ENCODE results near the gene PAX1. TPM values are rescaled to one million over a fixed set of nuclear protein-coding genes. Genes with fewer than 3 reads are reported as not detected.

Gene PAX1
- total RNA-seq, result not detected

DNA sequence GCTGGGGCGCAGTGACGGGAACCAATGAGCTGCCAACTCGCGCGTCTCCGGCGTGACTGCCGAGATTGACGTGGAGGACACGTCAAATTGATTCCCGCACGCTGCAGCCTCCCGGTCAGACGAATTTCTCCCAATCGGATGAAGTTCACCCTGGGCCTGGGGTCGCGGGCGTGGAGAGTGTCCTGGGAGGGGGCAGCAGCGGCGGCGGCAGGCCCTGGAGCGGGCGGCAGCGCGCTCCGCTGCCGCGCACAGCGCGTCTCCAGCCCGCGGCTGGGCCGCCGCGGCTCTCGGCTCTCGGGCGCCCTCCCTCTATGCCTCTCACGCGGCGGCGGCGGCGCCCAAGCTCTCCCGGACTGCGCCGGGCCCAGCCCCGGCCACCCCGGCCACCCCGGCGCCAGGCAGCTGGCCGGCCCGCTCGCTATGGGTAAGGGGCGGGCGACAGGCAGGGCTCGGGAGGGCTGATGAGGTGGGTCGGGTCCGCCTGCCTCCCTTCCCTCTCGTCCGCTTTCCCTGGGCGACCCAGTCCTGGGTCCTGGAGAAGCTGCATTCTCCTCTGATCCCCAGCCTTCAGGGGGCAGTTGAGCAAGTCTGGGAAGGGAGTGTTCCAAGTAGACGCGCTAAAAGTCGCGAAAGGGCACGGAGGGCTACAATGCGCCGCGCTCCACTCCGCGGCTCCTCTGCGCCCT is at the start of gene PAX1:
Gene PAX1 (plus strand): TSS at position 90 of the 686 bp plus-strand sequence. CDS start 49 bp downstream, at position 139.
- no peak for ATAC-seq (ENCODE audit: low FRiP score)
- DNase-seq (ENCODE audit: low spot score), result no peak
- TF ChIP-seq, protein P1, sequence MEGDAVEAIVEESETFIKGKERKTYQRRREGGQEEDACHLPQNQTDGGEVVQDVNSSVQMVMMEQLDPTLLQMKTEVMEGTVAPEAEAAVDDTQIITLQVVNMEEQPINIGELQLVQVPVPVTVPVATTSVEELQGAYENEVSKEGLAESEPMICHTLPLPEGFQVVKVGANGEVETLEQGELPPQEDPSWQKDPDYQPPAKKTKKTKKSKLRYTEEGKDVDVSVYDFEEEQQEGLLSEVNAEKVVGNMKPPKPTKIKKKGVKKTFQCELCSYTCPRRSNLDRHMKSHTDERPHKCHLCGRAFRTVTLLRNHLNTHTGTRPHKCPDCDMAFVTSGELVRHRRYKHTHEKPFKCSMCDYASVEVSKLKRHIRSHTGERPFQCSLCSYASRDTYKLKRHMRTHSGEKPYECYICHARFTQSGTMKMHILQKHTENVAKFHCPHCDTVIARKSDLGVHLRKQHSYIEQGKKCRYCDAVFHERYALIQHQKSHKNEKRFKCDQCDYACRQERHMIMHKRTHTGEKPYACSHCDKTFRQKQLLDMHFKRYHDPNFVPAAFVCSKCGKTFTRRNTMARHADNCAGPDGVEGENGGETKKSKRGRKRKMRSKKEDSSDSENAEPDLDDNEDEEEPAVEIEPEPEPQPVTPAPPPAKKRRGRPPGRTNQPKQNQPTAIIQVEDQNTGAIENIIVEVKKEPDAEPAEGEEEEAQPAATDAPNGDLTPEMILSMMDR (IDR thresholded peaks at IDR 0.05), result no peak

DNA sequence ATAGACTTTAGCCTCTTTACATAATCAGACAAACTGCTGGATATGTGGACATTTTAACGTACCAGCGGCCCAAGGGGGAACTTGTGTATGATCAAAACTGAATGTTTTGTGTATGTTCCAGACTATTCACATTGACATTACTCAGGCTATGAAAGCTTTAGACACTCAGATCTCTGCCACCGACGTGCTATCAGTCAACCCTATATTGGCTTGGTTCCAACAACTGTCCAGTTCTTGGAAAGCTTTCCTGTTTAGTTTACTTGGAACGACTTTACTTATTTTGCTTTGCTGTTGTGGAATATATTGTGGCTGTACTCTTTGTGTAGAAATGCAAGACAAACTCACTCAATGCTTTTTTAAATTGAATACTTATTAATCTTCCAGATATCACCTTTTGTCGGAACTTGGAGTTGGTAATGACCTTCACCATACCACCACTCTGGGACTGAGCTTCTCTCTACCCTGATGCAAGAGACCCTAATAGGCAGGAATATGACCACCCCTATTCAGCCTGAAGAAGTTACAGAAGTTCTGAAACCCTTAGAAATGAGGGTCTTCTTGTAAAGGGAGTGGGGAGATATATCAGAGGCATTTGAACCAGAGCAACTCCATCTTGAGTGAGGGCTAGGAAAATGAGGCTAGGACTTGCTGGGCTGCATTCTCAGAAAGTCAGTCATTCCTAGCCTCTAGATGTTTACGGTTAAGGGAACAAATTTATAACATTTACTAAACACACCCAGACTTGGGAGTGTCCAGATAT is 49.0 kb upstream of the PAX1 start:
- TF ChIP-seq, protein P1 (IDR thresholded peaks at IDR 0.05), result no peak
- DNase-seq (ENCODE audit: low spot score) (no peak), ATAC-seq (ENCODE audit: low FRiP score) (no peak)

DNA sequence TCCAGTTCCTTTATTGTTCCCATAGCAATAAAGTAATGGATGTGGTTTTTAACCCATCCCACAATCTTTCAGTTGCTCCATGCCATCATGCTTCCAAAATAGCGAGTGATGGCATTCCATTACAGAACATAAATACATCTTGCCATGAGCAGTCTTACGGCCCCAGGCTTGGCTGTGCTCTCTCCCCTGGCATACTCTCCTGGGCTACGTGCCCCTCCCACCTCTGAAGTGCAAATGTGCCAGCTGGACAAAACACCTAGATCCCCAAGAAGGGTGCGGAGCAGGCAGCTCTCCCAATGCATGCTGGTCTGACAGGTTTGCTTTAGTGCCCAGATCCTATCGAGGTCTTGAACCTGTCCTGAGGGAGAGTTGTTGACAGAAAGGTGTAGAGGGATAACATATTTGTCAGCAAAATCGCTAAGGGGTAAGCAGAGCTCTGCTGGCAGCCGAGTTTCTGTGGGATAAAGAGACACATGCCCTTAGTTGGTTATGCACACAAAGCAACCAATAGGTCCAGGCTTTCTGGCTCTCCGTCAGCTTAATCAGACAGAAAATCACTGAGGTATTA is 43.9 kb upstream of the PAX1 start:
- no peak for DNase-seq (ENCODE audit: low spot score)
- no peak for ATAC-seq (ENCODE audit: low FRiP score)
- TF ChIP-seq, protein P1 (IDR thresholded peaks at IDR 0.05), result no peak

DNA sequence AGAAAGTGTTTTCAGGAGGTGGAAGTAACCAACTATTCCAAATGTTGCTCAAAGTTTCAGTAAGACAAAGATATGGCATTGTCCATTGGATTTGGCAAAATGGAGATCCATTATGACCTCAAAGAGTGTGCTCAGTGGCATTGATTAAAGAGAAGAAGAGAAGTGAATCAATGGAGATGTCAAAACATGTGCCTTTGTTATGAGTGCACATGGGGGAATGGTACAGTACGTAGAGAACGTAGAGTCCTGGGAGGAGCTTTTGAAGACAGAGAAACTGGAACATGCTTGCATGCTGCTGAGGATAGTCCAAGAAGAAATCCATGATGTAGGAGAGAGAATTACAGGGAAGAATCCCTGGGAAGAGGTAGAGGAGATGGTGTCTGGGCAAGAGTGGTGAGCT is 42.0 kb upstream of the PAX1 start:
- no peak for ATAC-seq (ENCODE audit: low FRiP score)
- DNase-seq (ENCODE audit: low spot score), result no peak
- TF ChIP-seq, protein P1 (IDR thresholded peaks at IDR 0.05), result no peak

DNA sequence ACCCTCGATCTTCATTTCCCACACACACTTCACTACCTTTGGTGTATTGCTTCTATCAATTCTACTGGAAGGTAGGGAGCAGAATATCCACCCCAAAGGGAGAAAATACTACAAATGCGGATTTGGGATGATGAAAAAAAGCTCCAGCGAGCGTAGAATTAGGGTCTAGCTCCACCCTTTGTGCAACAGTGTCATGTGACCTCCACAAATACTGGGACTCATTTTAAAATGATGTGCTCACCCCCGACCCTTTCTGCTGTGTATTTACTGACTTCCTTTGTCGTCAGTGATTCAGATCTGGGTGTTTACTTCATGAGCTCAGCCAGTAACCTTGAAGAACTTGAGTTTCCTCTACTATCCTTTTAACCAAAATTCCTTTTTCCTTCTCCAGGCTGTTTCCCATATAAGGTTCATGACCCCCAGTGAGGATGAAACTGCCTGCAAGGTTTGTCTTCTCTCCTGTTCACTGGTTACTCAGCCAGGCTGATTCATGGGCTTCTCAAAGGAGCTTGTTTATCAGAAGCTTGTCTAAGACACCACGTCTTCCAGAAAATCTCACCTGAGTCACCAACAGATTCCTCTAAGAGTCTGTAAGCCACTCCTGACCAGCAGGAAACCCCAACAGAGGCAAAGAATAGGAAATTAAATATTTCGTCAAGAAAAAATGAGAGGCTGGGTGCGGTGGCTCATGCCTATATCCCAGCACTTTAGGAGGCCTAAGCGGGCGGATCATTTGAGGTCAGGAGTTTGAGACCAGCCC is 39.6 kb upstream of the PAX1 start:
- no peak for ATAC-seq (ENCODE audit: low FRiP score)
- TF ChIP-seq, protein P1 (IDR thresholded peaks at IDR 0.05), result no peak
- DNase-seq (ENCODE audit: low spot score), result no peak

DNA sequence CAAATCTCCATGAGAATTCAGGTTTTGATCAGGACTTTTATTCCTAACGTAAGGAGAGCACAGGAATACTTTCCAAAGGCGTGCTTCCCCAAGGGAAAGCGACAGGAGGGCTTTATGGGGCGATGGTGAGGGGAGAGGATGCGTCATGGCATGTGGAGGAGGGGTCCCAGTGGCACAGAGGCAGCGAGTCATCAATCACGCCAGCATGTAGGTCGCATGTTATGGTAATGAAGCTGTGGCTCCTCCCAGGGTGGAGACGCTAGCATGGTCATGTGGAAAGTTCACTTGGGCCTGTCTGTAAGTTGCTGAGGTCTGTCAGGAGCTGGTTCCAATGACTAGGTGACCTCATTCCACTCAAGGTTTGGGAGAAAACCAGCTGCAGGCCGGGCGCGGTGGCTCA is 35.3 kb upstream of the PAX1 start:
- ATAC-seq (ENCODE audit: low FRiP score) (no peak), DNase-seq (ENCODE audit: low spot score) (no peak)
- TF ChIP-seq, protein P1 (IDR thresholded peaks at IDR 0.05), result no peak
